HG03378 (cell line): ENCODE results near the gene TPI1.
"Not testable (repeated sequence)": the region's sequence is repeated elsewhere in the genome, so short reads cannot be mapped to it uniquely, and the experiment has no call there.

ENCODE experiments used
- ATAC-seq: cut with Tn5 transposase; IDR thresholded peaks from one replicate; pipeline ENCODE4 v1.9.1; 2021; ENCODE audit warnings: mild to moderate bottlenecking, moderate library complexity; ENCODE audit not compliant: unreplicated experiment

The TPI1 gene

GRCh38 chr12:6846316-6846869, 20.9 kb upstream of the TPI1 start:
- no peak for ATAC-seq

- no peak for ATAC-seq
Measured at GRCh38 chr12:6847676-6848075, 19.7 kb upstream of the TPI1 start.

- ATAC-seq, result no peak
Measured at GRCh38 chr12:6849427-6849826, 17.9 kb upstream of the TPI1 start.

- no peak for ATAC-seq
Measured at GRCh38 chr12:6849976-6850560, 17.3 kb upstream of the TPI1 start.

GRCh38 chr12:6850796-6851152, 16.6 kb upstream of the TPI1 start:
- no peak for ATAC-seq

- ATAC-seq, result peak; percentile 58
Measured at GRCh38 chr12:6851153-6851920, 16.0 kb upstream of the TPI1 start, which contains the start of gene CDCA3. Gene CDCA3 (minus strand): TSS chr12:6851286. CDS start chr12:6850952, 334 bp downstream.

- ATAC-seq, result peak; percentile 79
Measured at GRCh38 chr12:6851921-6852650, 15.2 kb upstream of the TPI1 start, which contains the start of gene USP5. Gene USP5 (plus strand): TSS chr12:6852150. CDS start chr12:6852180, 30 bp downstream.

GRCh38 chr12:6852651-6853354, 14.5 kb upstream of the TPI1 start:
- no peak for ATAC-seq

GRCh38 chr12:6853626-6854025, 13.7 kb upstream of the TPI1 start:
- no peak for ATAC-seq

GRCh38 chr12:6854036-6854435, 13.3 kb upstream of the TPI1 start:
- no peak for ATAC-seq

GRCh38 chr12:6855322-6855721, 12.0 kb upstream of the TPI1 start:
- ATAC-seq, result no peak

- no peak for ATAC-seq
Measured at GRCh38 chr12:6858799-6859198, 8.5 kb upstream of the TPI1 start.

GRCh38 chr12:6860116-6860515, 7.2 kb upstream of the TPI1 start:
- ATAC-seq, result no peak

- no peak for ATAC-seq
Measured at GRCh38 chr12:6860942-6861341, 6.4 kb upstream of the TPI1 start.

GRCh38 chr12:6861391-6861790, 5.9 kb upstream of the TPI1 start:
- ATAC-seq, result no peak

GRCh38 chr12:6863033-6863432, 4.3 kb upstream of the TPI1 start:
- no peak for ATAC-seq

- no peak for ATAC-seq
Measured at GRCh38 chr12:6863586-6864321, 3.6 kb upstream of the TPI1 start.

- ATAC-seq, result not testable (repeated sequence)
Measured at GRCh38 chr12:6865307-6865706, 2.0 kb upstream of the TPI1 start.

- no peak for ATAC-seq
Measured at GRCh38 chr12:6866163-6866919, 990 bp upstream of the TPI1 start.
